NT2/D1 (cell line): ENCODE data around the gene RTN4.
"Not testable (repeated sequence)": the region's sequence is repeated elsewhere in the genome, so short reads cannot be mapped to it uniquely, and the experiment has no call there.

Experiments
- YY1 ChIP-seq: IDR thresholded peaks from 2 replicates; pipeline ENCODE4 v1.6.1; 2011; ENCODE audit not compliant: insufficient read length, insufficient read depth
- ZNF274 ChIP-seq: IDR thresholded peaks from 2 replicates; pipeline ENCODE4 v1.6.1; 2011; ENCODE audit warnings: mild to moderate bottlenecking, low read depth, low read length

DNA sequence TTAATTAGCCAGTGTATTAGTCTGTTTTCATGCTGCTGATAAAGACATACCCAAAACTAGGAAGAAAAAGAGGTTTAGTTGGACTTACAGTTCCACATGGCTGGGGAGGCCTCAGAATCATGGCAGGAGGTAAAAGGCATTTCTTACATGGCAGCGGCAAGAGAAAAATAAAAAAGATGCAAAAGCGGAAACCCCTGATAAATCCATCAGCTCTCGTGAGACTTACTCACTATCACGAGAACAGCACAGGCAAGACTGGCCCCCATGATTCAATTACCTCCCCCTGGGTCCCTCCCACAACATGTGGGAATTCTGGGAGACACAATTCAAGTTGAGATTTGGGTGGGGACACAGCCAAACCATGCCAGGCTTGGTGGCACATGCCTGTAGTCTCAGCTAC is 41.4 kb upstream of the RTN4 start:
- TF ChIP-seq YY1, ZNF274: not testable (repeated sequence)
